Vagina (tissue), 2 donors: ENCODE measurements around the gene IQCF6. TPM values are rescaled to one million over a fixed set of nuclear protein-coding genes. Genes with fewer than 3 reads are reported as not detected.

Experiments
- DNase-seq, 2 donors: peaks; one replicate each; pipeline ENCODE4 v3.0.0-alpha.2; 2017; ENCODE audit errors: extremely low spot score in 2 of 2
- H3K27ac ChIP-seq: fragments of 200-600 bp; sonication (generic); one replicate; pipeline ENCODE4 v1.5.1; 2019
- H3K27me3 ChIP-seq: fragments of 200-600 bp; sonication (generic); one replicate; pipeline ENCODE4 v1.5.1; 2019
- H3K36me3 ChIP-seq, 2 donors: fragments of 200-600 bp; sonication (generic); one replicate each; pipeline ENCODE4 v1.5.1; 2017 to 2019
- H3K4me1 ChIP-seq: fragments of 200-600 bp; sonication (generic); one replicate; pipeline ENCODE4 v1.5.1; 2019
- H3K4me3 ChIP-seq, 2 donors: fragments of 200-600 bp; sonication (generic); 1 replicate in 1 of 2; 2 replicates in 1 of 2; pipeline ENCODE4 v1.5.1; 2016 to 2019
- H3K9me3 ChIP-seq: fragments of 200-600 bp; sonication (generic); one replicate; pipeline ENCODE4 v1.5.1; 2019
- POLR2A ChIP-seq, 2 donors: fragments of 450-650 bp; IDR thresholded peaks; one replicate each; pipeline ENCODE4 v1.6.1; 2017; ENCODE audit warnings: antibody characterized with exemption in 2 of 2, mild to moderate bottlenecking in 2 of 2, moderate library complexity in 2 of 2
- POLR2AphosphoS5 ChIP-seq, 2 donors: sonication (generic); formaldehyde crosslinking; IDR thresholded peaks; one replicate each; pipeline ENCODE4 v1.9.0; 2017; ENCODE audit warnings: antibody characterized with exemption in 2 of 2, mild to moderate bottlenecking in 2 of 2, low read depth in 1 of 2; ENCODE audit not compliant: insufficient read depth in 1 of 2
- intact Hi-C: fragments of 100-400 bp; cut with DNase I; formaldehyde crosslinking; loops from one replicate; pipeline ENCODE4 v1.15.1; 2023
- total RNA-seq: library from RNA; depleted of rRNA; stranded (reverse); fragments of >200 nt; gene quantifications from one replicate; pipeline ENCODE4 v1.2.3, GENCODE V29; 2016
- TF ChIP-seq, protein P1 (sequence below), 3 experiments: fragments of 450-650 bp in 2 of 3; fragments of 200-600 bp in 1 of 3; sonication (generic) in 1 of 3; IDR thresholded peaks; one replicate each; pipeline ENCODE4 v1.5.1; 2017 to 2019; ENCODE audit warnings: antibody characterized with exemption in 3 of 3, mild to moderate bottlenecking in 2 of 3, moderate library complexity in 2 of 3

Gene IQCF6
- not detected for total RNA-seq

DNA sequence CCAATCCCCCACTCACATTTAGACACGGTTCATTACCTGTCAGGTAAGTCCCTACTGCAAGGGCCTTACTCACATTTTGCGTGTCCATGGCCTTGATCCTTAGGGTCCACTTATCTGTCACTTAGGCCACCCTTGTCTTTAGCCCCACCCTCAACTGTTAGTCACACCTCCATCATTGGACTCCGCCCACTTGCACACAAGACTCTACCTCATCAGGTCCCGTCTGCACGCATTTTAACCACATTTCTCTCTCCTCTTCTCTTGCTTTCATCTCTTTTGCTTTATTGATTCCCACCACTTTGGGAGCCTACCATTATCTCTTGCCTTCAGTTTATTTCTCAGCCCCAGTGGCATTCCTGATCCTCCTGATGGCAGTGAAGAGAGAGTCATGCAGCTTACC is at the start of gene IQCF6:
Gene IQCF6, minus strand, starts transcription at position 101 of the 400 bp plus-strand sequence. Its CDS starts 13 bp downstream, at position 88.
- H3K27ac ChIP-seq = no peak within 1 kb of the TSS
- H3K9me3 ChIP-seq = no peaks in the 10 kb centered on the region
- no peak for DNase-seq
- H3K4me1 ChIP-seq = no peaks in the 10 kb centered on the region
- no peaks in the 10 kb centered on the region for H3K27me3 ChIP-seq
- H3K36me3 ChIP-seq = no peaks in the 10 kb centered on the region
- H3K4me3 ChIP-seq = no peak within 1 kb of the TSS
- TF ChIP-seq POLR2A (IDR thresholded peaks at IDR 0.05) = no peak
- TF ChIP-seq, protein P1, sequence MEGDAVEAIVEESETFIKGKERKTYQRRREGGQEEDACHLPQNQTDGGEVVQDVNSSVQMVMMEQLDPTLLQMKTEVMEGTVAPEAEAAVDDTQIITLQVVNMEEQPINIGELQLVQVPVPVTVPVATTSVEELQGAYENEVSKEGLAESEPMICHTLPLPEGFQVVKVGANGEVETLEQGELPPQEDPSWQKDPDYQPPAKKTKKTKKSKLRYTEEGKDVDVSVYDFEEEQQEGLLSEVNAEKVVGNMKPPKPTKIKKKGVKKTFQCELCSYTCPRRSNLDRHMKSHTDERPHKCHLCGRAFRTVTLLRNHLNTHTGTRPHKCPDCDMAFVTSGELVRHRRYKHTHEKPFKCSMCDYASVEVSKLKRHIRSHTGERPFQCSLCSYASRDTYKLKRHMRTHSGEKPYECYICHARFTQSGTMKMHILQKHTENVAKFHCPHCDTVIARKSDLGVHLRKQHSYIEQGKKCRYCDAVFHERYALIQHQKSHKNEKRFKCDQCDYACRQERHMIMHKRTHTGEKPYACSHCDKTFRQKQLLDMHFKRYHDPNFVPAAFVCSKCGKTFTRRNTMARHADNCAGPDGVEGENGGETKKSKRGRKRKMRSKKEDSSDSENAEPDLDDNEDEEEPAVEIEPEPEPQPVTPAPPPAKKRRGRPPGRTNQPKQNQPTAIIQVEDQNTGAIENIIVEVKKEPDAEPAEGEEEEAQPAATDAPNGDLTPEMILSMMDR (IDR thresholded peaks at IDR 0.05) = no peak
- TF ChIP-seq POLR2AphosphoS5 (IDR thresholded peaks at IDR 0.05; ENCODE audit: insufficient read depth in 1 of 2, low read depth in 1 of 2) = no peak
- intact Hi-C loops = no loop called here

DNA sequence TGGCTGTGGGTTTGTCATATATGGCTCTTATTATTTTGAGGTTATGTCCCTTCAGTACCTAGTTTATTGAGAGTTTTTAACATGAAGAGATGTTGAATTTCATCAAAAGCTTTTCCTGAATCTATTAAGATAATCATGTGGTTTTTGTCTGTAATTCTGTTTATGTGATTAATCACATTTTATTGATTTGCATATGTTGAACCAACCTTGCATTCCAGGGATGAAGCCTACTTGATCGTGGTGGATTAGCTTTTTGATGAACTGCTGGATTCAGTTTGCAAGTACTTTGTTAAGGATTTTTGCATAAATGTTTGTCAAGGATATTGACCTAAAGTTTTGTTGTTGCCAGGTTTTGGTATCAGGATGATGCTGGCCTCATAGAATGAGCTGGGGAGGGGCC is 49.3 kb upstream of the IQCF6 start:
- Histone ChIP-seq H3K4me3 (no peak overlapping the region), H3K4me1 (no peaks in the 10 kb centered on the region), H3K27me3 (no peaks in the 10 kb centered on the region), H3K36me3 (no peaks in the 10 kb centered on the region), H3K27ac (no peak overlapping the region), H3K9me3 (no peaks in the 10 kb centered on the region)
- DNase-seq = no peak
- TF ChIP-seq POLR2A (IDR thresholded peaks at IDR 0.05) (no peak), POLR2AphosphoS5 (IDR thresholded peaks at IDR 0.05; ENCODE audit: insufficient read depth in 1 of 2, low read depth in 1 of 2) (no peak)
- TF ChIP-seq, protein P1 (IDR thresholded peaks at IDR 0.05) = no peak
- intact Hi-C loops = no loop called here

- Histone ChIP-seq H3K4me1 (no peaks in the 10 kb centered on the region), H3K27me3 (no peaks in the 10 kb centered on the region), H3K27ac (no peak overlapping the region), H3K4me3 (no peak overlapping the region), H3K36me3 (no peaks in the 10 kb centered on the region), H3K9me3 (no peaks in the 10 kb centered on the region)
- no peak for DNase-seq
- intact Hi-C loops = no loop called here
- TF ChIP-seq POLR2AphosphoS5 (IDR thresholded peaks at IDR 0.05; ENCODE audit: insufficient read depth in 1 of 2, low read depth in 1 of 2) = no peak
- TF ChIP-seq, protein P1 (IDR thresholded peaks at IDR 0.05) = no peak
- no peak for TF ChIP-seq POLR2A (IDR thresholded peaks at IDR 0.05)
These were observed 40.8 kb upstream of the IQCF6 start for GRCh38 chr3:51819709-51820406.

DNA sequence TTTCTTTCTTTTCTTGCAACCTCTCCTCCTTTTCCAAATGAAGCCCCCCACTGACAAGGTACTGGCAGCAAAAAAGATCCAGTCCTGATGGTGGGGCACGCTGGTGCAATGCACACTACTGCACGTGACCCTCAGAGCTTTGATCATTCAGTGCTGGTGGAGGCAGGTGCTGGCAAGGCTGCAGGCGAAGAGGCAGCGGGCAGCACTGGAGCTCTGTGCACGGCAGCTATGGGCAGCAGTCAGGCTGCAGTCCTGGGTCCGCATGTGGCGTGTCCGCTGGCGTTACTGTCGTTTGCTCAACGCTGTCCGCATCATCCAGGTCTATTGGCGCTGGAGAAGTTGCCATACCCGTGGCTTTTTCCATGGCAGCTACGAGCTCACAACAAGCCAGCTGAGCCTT is 40.1 kb upstream of the IQCF6 start:
- intact Hi-C loops = no loop called here
- no peak overlapping the region for H3K4me3 ChIP-seq
- H3K36me3 ChIP-seq = no peaks in the 10 kb centered on the region
- no peaks in the 10 kb centered on the region for H3K4me1 ChIP-seq
- no peak overlapping the region for H3K27ac ChIP-seq
- no peaks in the 10 kb centered on the region for H3K27me3 ChIP-seq
- no peak for DNase-seq
- no peak for TF ChIP-seq POLR2AphosphoS5 (IDR thresholded peaks at IDR 0.05; ENCODE audit: insufficient read depth in 1 of 2, low read depth in 1 of 2)
- TF ChIP-seq, protein P1 (IDR thresholded peaks at IDR 0.05) = no peak
- no peak for TF ChIP-seq POLR2A (IDR thresholded peaks at IDR 0.05)
- no peaks in the 10 kb centered on the region for H3K9me3 ChIP-seq

DNA sequence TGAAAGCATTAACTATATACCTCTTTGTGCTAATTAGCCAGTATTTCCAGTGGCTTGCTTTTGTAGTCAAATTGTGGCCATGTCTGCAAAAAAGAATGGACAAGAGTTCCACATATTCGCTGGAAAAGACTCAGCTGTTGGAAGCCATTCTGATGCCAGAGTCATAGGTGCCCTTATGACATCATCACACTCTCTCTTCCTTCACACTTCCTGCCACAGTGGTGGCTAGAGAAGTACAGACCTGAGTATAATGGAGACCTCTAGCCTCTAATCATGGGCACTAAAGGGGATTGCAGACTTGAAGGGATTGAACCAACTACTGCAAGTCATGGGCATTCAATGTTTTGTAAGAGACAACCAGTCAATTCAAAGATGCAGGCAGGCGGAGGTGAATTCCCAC is 38.3 kb upstream of the IQCF6 start:
- intact Hi-C loops = no loop called here
- no peak for DNase-seq
- Histone ChIP-seq H3K36me3 (no peaks in the 10 kb centered on the region), H3K27me3 (no peaks in the 10 kb centered on the region), H3K9me3 (no peaks in the 10 kb centered on the region), H3K27ac (no peak overlapping the region), H3K4me3 (no peak overlapping the region), H3K4me1 (no peaks in the 10 kb centered on the region)
- TF ChIP-seq POLR2AphosphoS5 (IDR thresholded peaks at IDR 0.05; ENCODE audit: insufficient read depth in 1 of 2, low read depth in 1 of 2) (no peak), POLR2A (IDR thresholded peaks at IDR 0.05) (no peak)
- TF ChIP-seq, protein P1 (IDR thresholded peaks at IDR 0.05) = no peak
